Natural killer cell (primary cell): Measurements from ENCODE around the gene ACTN2. TPM values are rescaled to one million over a fixed set of nuclear protein-coding genes. Genes with fewer than 3 reads are reported as not detected.

ENCODE experiments used
- ATAC-seq, 3 donors: fragments of 150-1000 bp in 2 of 3; fragments of 200-7000 bp in 1 of 3; cut with Tn5 transposase; 1 replicate in 1 of 3; 2 replicates in 2 of 3; pipeline ENCODE4 v1.10.0; 2021; ENCODE audit warnings: mild to moderate bottlenecking in 2 of 3, moderate library complexity in 2 of 3
- DNase-seq, 2 donors: peaks; one replicate each; pipeline versions ENCODE4 v3.0.0 to v3.0.0-alpha.2; 2013 to 2021; ENCODE audit warnings: mixed read lengths in 1 of 2
- H3K27ac ChIP-seq: one replicate; pipeline ENCODE4 v1.5.1; 2013; ENCODE audit warnings: mild to moderate bottlenecking, low read length
- H3K27me3 ChIP-seq: one replicate; pipeline ENCODE4 v1.6.1; 2013; ENCODE audit warnings: low read length; ENCODE audit not compliant: control insufficient read depth, insufficient read depth
- H3K36me3 ChIP-seq: one replicate; pipeline ENCODE4 v1.6.1; 2013; ENCODE audit warnings: low read length; ENCODE audit not compliant: control insufficient read depth, insufficient read depth
- H3K4me1 ChIP-seq: one replicate; pipeline ENCODE4 v1.6.1; 2013; ENCODE audit warnings: low read length; ENCODE audit not compliant: control insufficient read depth, insufficient read depth
- H3K4me3 ChIP-seq: one replicate; pipeline ENCODE4 v1.5.1; 2013; ENCODE audit warnings: low read length
- H3K9me3 ChIP-seq: one replicate; pipeline ENCODE4 v1.6.1; 2013; ENCODE audit warnings: low read length; ENCODE audit not compliant: control insufficient read depth, insufficient read depth
- H3K27ac Mint-ChIP-seq, 2 donors: one replicate each; pipeline ENCODE4 v1.8.0; 2022; ENCODE audit warnings: mild to moderate bottlenecking in 2 of 2, mixed read lengths in 2 of 2, moderate library complexity in 1 of 2
- H3K27me3 Mint-ChIP-seq, 2 donors: one replicate each; pipeline ENCODE4 v1.8.0; 2022; ENCODE audit warnings: low read depth in 2 of 2, mixed read lengths in 2 of 2
- H3K36me3 Mint-ChIP-seq: one replicate; pipeline ENCODE4 v1.8.0; 2022; ENCODE audit warnings: mixed read lengths
- H3K4me1 Mint-ChIP-seq, 2 donors: one replicate each; pipeline ENCODE4 v1.8.0; 2022; ENCODE audit warnings: mixed read lengths in 2 of 2
- H3K4me3 Mint-ChIP-seq: one replicate; pipeline ENCODE4 v1.8.0; 2022; ENCODE audit warnings: mild to moderate bottlenecking, moderate library complexity, mixed read lengths
- H3K9me3 Mint-ChIP-seq, 2 donors: one replicate each; pipeline ENCODE4 v1.8.0; 2022; ENCODE audit warnings: mixed read lengths in 2 of 2
- WGBS: methylation state at CpG from one replicate; pipeline ENCODE4 v1.1.7; 2013; ENCODE audit warnings: missing lambda C conversion rate; ENCODE audit not compliant: insufficient coverage; 5-methylcytosine and 5-hydroxymethylcytosine counted together
- intact Hi-C: fragments of 100-400 bp; cut with micrococcal nuclease; formaldehyde crosslinking; loops from one replicate; pipeline ENCODE4 v1.14.2; 2022
- total RNA-seq, 4 donors: library from RNA; stranded (reverse); fragments of 120-200 nt in 1 of 4; gene quantifications; one replicate each; pipeline versions ENCODE4 v1.2.3 to v1.2.4, GENCODE V29; 2013 to 2022
- TF ChIP-seq, protein P1 (sequence below): fragments of 200-600 bp; IDR thresholded peaks from one replicate; pipeline ENCODE4 v1.8.0; 2022; ENCODE audit warnings: antibody characterized with exemption

ACTN2 gene
- total RNA-seq, 3 donors from 2014 or later (not counting 1 experiment from before 2014, with no cell fraction given) = not detected

DNA sequence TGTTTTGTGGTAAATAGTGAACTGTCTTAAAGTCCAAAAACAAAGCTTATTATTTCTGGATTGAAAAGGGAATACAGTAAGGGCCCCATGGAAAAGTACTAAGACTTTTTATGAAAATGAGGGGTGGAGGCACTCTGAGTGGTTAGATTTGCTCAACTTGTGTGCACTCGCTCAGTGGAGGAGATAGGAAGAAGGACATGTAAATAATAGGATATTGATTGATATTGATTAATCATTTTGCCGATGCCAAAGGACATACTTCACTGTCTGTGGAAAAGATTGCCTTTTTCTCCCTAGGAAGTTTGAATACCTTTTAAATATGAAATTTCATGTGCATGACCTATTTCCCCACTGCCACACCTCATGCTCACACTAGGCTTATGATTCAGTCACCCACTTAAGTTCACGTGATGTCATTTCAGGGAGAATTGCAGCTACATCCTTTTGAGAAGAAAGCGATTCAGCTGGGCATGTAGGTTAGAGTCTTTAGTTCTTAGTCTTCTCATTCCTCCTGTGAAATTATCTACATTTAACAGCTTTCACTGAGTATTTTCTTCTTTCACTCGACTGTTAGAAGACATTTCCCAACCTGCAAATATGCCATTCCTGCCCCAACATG lies 113.8 kb downstream of the ACTN2 start:
- ATAC-seq = no peak
- TF ChIP-seq, protein P1, sequence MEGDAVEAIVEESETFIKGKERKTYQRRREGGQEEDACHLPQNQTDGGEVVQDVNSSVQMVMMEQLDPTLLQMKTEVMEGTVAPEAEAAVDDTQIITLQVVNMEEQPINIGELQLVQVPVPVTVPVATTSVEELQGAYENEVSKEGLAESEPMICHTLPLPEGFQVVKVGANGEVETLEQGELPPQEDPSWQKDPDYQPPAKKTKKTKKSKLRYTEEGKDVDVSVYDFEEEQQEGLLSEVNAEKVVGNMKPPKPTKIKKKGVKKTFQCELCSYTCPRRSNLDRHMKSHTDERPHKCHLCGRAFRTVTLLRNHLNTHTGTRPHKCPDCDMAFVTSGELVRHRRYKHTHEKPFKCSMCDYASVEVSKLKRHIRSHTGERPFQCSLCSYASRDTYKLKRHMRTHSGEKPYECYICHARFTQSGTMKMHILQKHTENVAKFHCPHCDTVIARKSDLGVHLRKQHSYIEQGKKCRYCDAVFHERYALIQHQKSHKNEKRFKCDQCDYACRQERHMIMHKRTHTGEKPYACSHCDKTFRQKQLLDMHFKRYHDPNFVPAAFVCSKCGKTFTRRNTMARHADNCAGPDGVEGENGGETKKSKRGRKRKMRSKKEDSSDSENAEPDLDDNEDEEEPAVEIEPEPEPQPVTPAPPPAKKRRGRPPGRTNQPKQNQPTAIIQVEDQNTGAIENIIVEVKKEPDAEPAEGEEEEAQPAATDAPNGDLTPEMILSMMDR = no peak

DNA sequence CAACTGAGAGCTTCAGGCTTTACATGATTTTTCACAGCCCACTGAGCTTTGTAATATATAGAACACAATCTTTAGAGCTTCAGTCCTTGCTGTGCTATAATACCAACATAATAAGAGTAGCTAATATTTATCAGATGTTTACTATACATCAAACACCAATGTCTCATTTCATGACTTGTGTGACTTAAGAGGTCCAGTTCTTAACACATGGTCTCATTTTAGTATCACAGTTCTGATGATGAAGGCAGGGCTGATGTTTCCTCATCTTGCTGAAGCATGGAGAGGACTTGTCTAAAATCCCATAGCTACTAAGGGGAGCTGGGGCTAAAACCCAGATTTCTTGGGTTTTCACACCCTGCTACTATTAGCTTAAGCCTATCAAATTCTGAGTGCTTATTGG lies 114.3 kb downstream of the ACTN2 start:
- Histone ChIP-seq H3K27me3 (no peaks in the 10 kb centered on the region), H3K9me3 (no peaks in the 10 kb centered on the region), H3K36me3 (peaks cover 6% of the 10 kb centered on the region), H3K4me3 (no peak overlapping the region), H3K4me1 (peaks cover 8% of the 10 kb centered on the region), H3K27ac (no peak overlapping the region)
- intact Hi-C loops = no loop called here
- no peaks in the 10 kb centered on the region for H3K27me3 Mint-ChIP-seq
- no peak overlapping the region for H3K4me3 Mint-ChIP-seq
- H3K36me3 Mint-ChIP-seq = no peaks in the 10 kb centered on the region
- no peak for ATAC-seq
- no peaks in the 10 kb centered on the region for H3K9me3 Mint-ChIP-seq
- TF ChIP-seq, protein P1 = no peak
- H3K4me1 Mint-ChIP-seq = peaks cover 40 to 52% of the 10 kb centered on the region in 2 donors
- no peak overlapping the region for H3K27ac Mint-ChIP-seq
- DNase-seq = no peak

More for the DNA sequence above, 113.8 kb downstream of the ACTN2 start:
- H3K4me1 Mint-ChIP-seq = peaks cover 41 to 54% of the 10 kb centered on the region in 2 donors
- Histone ChIP-seq H3K4me1 (peaks cover 8% of the 10 kb centered on the region), H3K4me3 (no peak overlapping the region), H3K36me3 (peaks cover 5% of the 10 kb centered on the region), H3K27ac (no peak overlapping the region), H3K27me3 (no peaks in the 10 kb centered on the region), H3K9me3 (no peaks in the 10 kb centered on the region)
- H3K4me3 Mint-ChIP-seq = no peak overlapping the region
- whole genome bisulfite sequencing = 79% methylated on average over 4 of the region's 5 CpGs
- intact Hi-C loops = no loop called here
- H3K27me3 Mint-ChIP-seq = no peaks in the 10 kb centered on the region
- H3K9me3 Mint-ChIP-seq = no peaks in the 10 kb centered on the region
- no peak overlapping the region for H3K27ac Mint-ChIP-seq
- no peak for DNase-seq
- no peaks in the 10 kb centered on the region for H3K36me3 Mint-ChIP-seq

DNA sequence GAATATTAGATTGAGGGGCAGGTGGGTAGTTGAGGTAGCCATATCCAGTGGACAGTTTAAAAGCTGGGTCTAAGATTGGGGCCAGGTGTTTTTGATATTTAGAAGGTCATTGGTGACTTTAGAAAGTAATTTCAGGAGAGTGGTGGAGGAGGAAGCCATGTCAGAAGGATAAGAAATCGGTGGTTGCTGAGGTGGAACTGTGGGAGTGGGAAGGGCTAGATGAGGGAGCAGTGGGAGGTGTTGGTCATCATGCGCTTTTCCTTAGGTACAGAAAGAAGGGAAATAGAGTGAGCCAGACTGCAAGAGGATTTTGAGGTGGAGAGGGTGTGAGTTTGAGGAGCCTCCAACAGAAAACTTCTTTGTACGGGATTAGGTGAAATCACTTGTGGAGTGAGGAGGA lies 116.0 kb downstream of the ACTN2 start:
- Histone ChIP-seq H3K27ac (no peak overlapping the region), H3K27me3 (no peaks in the 10 kb centered on the region), H3K9me3 (no peaks in the 10 kb centered on the region), H3K4me3 (no peak overlapping the region), H3K36me3 (peaks cover 12% of the 10 kb centered on the region), H3K4me1 (peaks cover 4% of the 10 kb centered on the region)
- intact Hi-C loops = no loop called here
- H3K4me3 Mint-ChIP-seq = no peak overlapping the region
- WGBS = 99% methylated on average over 3 of the region's 3 CpGs
- TF ChIP-seq, protein P1 = no peak
- DNase-seq (no peak), ATAC-seq (no peak)
- no peaks in the 10 kb centered on the region for H3K36me3 Mint-ChIP-seq
- H3K27me3 Mint-ChIP-seq = no peaks in the 10 kb centered on the region
- H3K4me1 Mint-ChIP-seq = peaks cover 23 to 36% of the 10 kb centered on the region in 2 donors
- H3K9me3 Mint-ChIP-seq = no peaks in the 10 kb centered on the region
- H3K27ac Mint-ChIP-seq = no peak overlapping the region

DNA sequence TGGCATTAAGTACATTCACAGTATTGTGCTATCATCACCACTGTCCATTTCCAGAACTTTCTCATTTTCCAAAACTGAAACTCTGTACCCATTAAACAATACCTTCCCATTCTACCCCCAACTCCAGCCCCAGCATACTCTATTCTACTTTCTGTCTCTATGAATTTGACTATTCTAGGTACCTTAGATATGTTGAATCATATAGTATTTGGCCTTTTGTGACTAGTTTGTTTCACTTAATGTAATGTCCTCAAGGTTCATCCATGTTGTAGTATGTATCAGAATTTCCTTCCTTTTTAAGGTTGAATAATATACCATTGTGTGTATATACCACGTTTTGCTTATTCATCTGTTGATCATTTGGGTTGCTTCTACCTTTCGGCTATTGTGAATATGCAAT lies 120.3 kb downstream of the ACTN2 start:
- intact Hi-C loops = no loop called here
- peaks cover 51% of the 10 kb centered on the region for H3K36me3 ChIP-seq

More for the DNA sequence above, 120.3 kb downstream of the ACTN2 start:
- Histone ChIP-seq H3K27me3 (no peaks in the 10 kb centered on the region), H3K9me3 (no peaks in the 10 kb centered on the region), H3K4me3 (no peak overlapping the region), H3K27ac (no peak overlapping the region), H3K4me1 (no peaks in the 10 kb centered on the region)
- no peaks in the 10 kb centered on the region for H3K27me3 Mint-ChIP-seq
- no peak for DNase-seq
- TF ChIP-seq, protein P1 = no peak
- H3K27ac Mint-ChIP-seq = no peak overlapping the region
- no CpG with 5 or more reads among the region's 2 CpGs for WGBS
- H3K36me3 Mint-ChIP-seq = peaks cover 30% of the 10 kb centered on the region
- no peak for ATAC-seq
- H3K9me3 Mint-ChIP-seq = no peaks in the 10 kb centered on the region
- H3K4me1 Mint-ChIP-seq = peaks cover 18 to 19% of the 10 kb centered on the region in 2 donors
- no peak overlapping the region for H3K4me3 Mint-ChIP-seq
